HepG2 (cell line): ENCODE results near the gene DYDC2. TPM values are rescaled to one million over a fixed set of nuclear protein-coding genes. Genes with fewer than 3 reads are reported as not detected.
A peak's percentile ranks its signal among the peaks of the same experiment; 100 is the strongest.

ENCODE experiments used
- BCL6 ChIP-seq: IDR thresholded peaks from 2 replicates; pipeline ENCODE4 v1.6.1; 2016; ENCODE audit warnings: missing genetic modification reagents, missing compliant biosample characterization
- EED ChIP-seq: sonication (generic); formaldehyde crosslinking; IDR thresholded peaks from 2 replicates; pipeline ENCODE4 v1.5.0; 2020; ENCODE audit warnings: mild to moderate bottlenecking, missing genetic modification reagents
- FOXA1 ChIP-seq, 2 experiments: fragments of 450-650 bp in 1 of 2; sonication (generic) in 1 of 2; formaldehyde crosslinking in 1 of 2; IDR thresholded peaks; 2 replicates each; pipeline versions ENCODE4 v1.4.0 to v1.6.1; 2016 to 2020; ENCODE audit warnings: missing genetic modification reagents in 1 of 2
- ISL2 ChIP-seq: sonication (generic); formaldehyde crosslinking; IDR thresholded peaks from 2 replicates; pipeline ENCODE4 v1.5.0; 2020; ENCODE audit warnings: missing genetic modification reagents
- ISX ChIP-seq: sonication (generic); formaldehyde crosslinking; conservative IDR thresholded peaks from 2 replicates; pipeline ENCODE4 v1.5.0; 2020; ENCODE audit warnings: missing genetic modification reagents
- NKX3-1 ChIP-seq: sonication (generic); formaldehyde crosslinking; IDR thresholded peaks from 2 replicates; pipeline ENCODE4 v1.5.0; 2020; ENCODE audit warnings: missing genetic modification reagents
- SETDB1 ChIP-seq: sonication (generic); formaldehyde crosslinking; IDR thresholded peaks from 2 replicates; pipeline ENCODE4 v1.5.1; 2020; ENCODE audit warnings: missing genetic modification reagents, mild to moderate bottlenecking, borderline replicate concordance
- SIX1 ChIP-seq: sonication (generic); formaldehyde crosslinking; IDR thresholded peaks from 2 replicates; pipeline ENCODE4 v1.4.0; 2020; ENCODE audit warnings: missing genetic modification reagents, borderline replicate concordance
- SOX6 ChIP-seq, 2 experiments: fragments of 450-650 bp in 1 of 2; sonication (generic) in 1 of 2; formaldehyde crosslinking in 1 of 2; IDR thresholded peaks; 2 replicates each; pipeline versions ENCODE4 v1.4.0 to v1.6.1; 2017 to 2020; ENCODE audit warnings: antibody characterized with exemption in 1 of 2, mild to moderate bottlenecking in 1 of 2, missing genetic modification reagents in 1 of 2
- SRSF4 ChIP-seq: fragments of 200-400 bp; formaldehyde crosslinking; IDR thresholded peaks from one replicate; pipeline ENCODE4 v1.6.1; 2018; ENCODE audit warnings: mild to moderate bottlenecking, low read depth, low read length, moderate library complexity; ENCODE audit not compliant: poor library complexity, severe bottlenecking
- TBX2 ChIP-seq: sonication (generic); formaldehyde crosslinking; IDR thresholded peaks from 2 replicates; pipeline ENCODE4 v1.5.0; 2020; ENCODE audit warnings: missing genetic modification reagents, mild to moderate bottlenecking, borderline replicate concordance
- TEAD2 ChIP-seq: sonication (generic); formaldehyde crosslinking; IDR thresholded peaks from 2 replicates; pipeline ENCODE4 v1.9.0; 2021; ENCODE audit warnings: missing genetic modification reagents
- U2AF1 ChIP-seq: fragments of 200-400 bp; formaldehyde crosslinking; optimal IDR thresholded peaks from 2 replicates; pipeline ENCODE3; 2017; ENCODE audit warnings: mild to moderate bottlenecking, low read depth, low read length
- YEATS2 ChIP-seq: sonication (generic); formaldehyde crosslinking; IDR thresholded peaks from 2 replicates; pipeline ENCODE4 v1.4.0; 2020; ENCODE audit warnings: missing genetic modification reagents, borderline replicate concordance
- ZMYM4 ChIP-seq: sonication (generic); formaldehyde crosslinking; IDR thresholded peaks from 2 replicates; pipeline ENCODE4 v1.8.1; 2023; ENCODE audit warnings: mild to moderate bottlenecking, missing genetic modification reagents
- ZNF510 ChIP-seq: sonication (generic); formaldehyde crosslinking; IDR thresholded peaks from 2 replicates; pipeline ENCODE4 v1.4.0; 2020; ENCODE audit warnings: low read depth, mild to moderate bottlenecking, missing genetic modification reagents
- ZNF570 ChIP-seq: sonication (generic); formaldehyde crosslinking; IDR thresholded peaks from 2 replicates; pipeline ENCODE4 v1.4.0; 2020; ENCODE audit warnings: mild to moderate bottlenecking, missing genetic modification reagents, borderline replicate concordance
- polyA plus RNA-seq, 8 experiments: library from polyadenylated mRNA; depleted of rRNA in 3 of 8; stranded (reverse) in 7 of 8; unstranded in 1 of 8; fragments of >200 nt; fragmentation: Illumina TruSeq in 4 of 8; extraction: Trizol in 4 of 8; gene quantifications; 2 replicates each; pipeline versions ENCODE4 v1.2.1 to v1.2.3, GENCODE V29; 2011 to 2016; ENCODE audit warnings: low read depth in 4 of 8, missing spikeins in 1 of 8, mixed read lengths in 1 of 8; ENCODE audit not compliant: insufficient read depth in 1 of 8
- total RNA-seq, 5 experiments: library from RNA; depleted of rRNA; stranded (reverse); fragments of >200 nt; fragmentation: Illumina TruSeq; extraction: Trizol; gene quantifications; 2 replicates each; pipeline ENCODE4 v1.2.3, GENCODE V29; 2016; ENCODE audit warnings: low read depth in 1 of 5
- TF ChIP-seq, protein P1 (sequence below): sonication (generic); formaldehyde crosslinking; IDR thresholded peaks from 2 replicates; pipeline ENCODE4 v1.4.0; 2020; ENCODE audit warnings: mild to moderate bottlenecking, missing genetic modification reagents
- TF ChIP-seq, protein P2 (sequence below): IDR thresholded peaks from 2 replicates; pipeline ENCODE4 v1.6.1; 2016; ENCODE audit warnings: missing compliant biosample characterization, missing genetic modification reagents, borderline replicate concordance
- TF ChIP-seq, protein P3 (sequence below): IDR thresholded peaks from 2 replicates; pipeline ENCODE4 v1.6.1; 2016; ENCODE audit warnings: control low read depth
- TF ChIP-seq, protein P4 (sequence below): sonication (generic); formaldehyde crosslinking; IDR thresholded peaks from 2 replicates; pipeline ENCODE4 v1.4.0; 2020; ENCODE audit warnings: missing genetic modification reagents, mild to moderate bottlenecking, borderline replicate concordance
- TF ChIP-seq, protein P5 (sequence below): sonication (generic); formaldehyde crosslinking; IDR thresholded peaks from 2 replicates; pipeline ENCODE4 v1.4.0; 2020; ENCODE audit warnings: mild to moderate bottlenecking, missing genetic modification reagents

Gene DYDC2
- total and polyA plus RNA-seq, 2 of the 13 experiments (the other 11 are each of a cell fraction or from before 2014, with no cell fraction given) = 0.98 to 2.3 TPM

DNA sequence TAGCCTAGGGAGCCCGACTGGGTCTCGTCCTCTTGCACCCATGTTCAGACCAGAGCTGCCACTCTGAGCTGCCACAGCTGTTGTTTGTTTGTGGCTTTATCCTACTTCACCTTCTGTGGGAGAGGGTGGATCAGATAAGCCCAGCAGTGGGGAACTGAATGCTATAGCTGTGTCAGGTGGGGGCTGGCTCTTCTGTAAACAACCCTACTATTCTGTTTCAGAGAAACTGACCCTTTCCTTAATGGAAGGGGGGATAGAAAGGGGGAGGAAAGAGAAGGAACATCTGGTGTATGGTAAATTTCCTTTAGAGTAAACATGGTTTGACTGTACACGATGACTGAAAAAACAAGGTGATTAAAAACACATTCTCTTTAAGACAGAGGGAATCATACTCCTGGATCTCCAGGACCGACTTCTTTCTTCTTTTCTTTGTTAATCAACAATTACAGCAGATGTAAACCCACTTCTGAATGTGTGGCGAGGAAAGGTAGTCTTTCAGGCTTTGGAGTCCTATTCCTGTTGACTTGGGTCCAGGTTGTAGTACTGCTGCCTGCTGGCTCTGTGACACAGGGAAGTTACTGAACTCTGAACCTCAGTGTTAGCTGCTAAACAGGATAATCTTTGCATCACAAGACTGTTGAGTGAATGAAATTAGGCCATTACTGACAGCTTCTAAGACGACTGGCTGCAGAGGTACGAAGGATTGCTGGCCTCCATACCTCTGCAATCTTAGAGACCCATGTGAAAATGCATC lies 57.7 kb downstream of the DYDC2 start (continued):
- TF ChIP-seq, protein P1, sequence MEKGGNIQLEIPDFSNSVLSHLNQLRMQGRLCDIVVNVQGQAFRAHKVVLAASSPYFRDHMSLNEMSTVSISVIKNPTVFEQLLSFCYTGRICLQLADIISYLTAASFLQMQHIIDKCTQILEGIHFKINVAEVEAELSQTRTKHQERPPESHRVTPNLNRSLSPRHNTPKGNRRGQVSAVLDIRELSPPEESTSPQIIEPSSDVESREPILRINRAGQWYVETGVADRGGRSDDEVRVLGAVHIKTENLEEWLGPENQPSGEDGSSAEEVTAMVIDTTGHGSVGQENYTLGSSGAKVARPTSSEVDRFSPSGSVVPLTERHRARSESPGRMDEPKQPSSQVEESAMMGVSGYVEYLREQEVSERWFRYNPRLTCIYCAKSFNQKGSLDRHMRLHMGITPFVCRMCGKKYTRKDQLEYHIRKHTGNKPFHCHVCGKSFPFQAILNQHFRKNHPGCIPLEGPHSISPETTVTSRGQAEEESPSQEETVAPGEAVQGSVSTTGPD (CRISPR knock-in tag) = no peak
- no peak for TF ChIP-seq FOXA1 (IDR thresholded peaks at IDR 0.05)
- peak; percentile 17 for TF ChIP-seq FOXA1 (CRISPR knock-in tag; IDR thresholded peaks at IDR 0.05)
- TF ChIP-seq BCL6 = 0 out of 2 replicates have a peak, but pooled peaks have one; percentile 5
- TF ChIP-seq, protein P2, sequence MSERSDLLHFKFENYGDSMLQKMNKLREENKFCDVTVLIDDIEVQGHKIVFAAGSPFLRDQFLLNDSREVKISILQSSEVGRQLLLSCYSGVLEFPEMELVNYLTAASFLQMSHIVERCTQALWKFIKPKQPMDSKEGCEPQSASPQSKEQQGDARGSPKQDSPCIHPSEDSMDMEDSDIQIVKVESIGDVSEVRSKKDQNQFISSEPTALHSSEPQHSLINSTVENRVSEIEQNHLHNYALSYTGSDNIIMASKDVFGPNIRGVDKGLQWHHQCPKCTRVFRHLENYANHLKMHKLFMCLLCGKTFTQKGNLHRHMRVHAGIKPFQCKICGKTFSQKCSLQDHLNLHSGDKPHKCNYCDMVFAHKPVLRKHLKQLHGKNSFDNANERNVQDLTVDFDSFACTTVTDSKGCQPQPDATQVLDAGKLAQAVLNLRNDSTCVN = no peak
- no peak for TF ChIP-seq ISL2 (CRISPR knock-in tag)
- TF ChIP-seq, protein P3, sequence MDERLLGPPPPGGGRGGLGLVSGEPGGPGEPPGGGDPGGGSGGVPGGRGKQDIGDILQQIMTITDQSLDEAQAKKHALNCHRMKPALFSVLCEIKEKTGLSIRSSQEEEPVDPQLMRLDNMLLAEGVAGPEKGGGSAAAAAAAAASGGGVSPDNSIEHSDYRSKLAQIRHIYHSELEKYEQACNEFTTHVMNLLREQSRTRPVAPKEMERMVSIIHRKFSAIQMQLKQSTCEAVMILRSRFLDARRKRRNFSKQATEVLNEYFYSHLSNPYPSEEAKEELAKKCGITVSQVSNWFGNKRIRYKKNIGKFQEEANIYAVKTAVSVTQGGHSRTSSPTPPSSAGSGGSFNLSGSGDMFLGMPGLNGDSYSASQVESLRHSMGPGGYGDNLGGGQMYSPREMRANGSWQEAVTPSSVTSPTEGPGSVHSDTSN = no peak
- TF ChIP-seq ZNF570 = no peak
- TF ChIP-seq SIX1 (CRISPR knock-in tag) = 0 out of 2 replicates have a peak, but pooled peaks have one; percentile 18
- no peak for TF ChIP-seq TEAD2 (CRISPR knock-in tag)
- TF ChIP-seq EED (CRISPR knock-in tag) = no peak
- TF ChIP-seq ZNF510 (CRISPR knock-in tag) = no peak
- TF ChIP-seq ISX (CRISPR knock-in tag) = no peak
- no peak for TF ChIP-seq SETDB1 (CRISPR knock-in tag)
- TF ChIP-seq, protein P4, sequence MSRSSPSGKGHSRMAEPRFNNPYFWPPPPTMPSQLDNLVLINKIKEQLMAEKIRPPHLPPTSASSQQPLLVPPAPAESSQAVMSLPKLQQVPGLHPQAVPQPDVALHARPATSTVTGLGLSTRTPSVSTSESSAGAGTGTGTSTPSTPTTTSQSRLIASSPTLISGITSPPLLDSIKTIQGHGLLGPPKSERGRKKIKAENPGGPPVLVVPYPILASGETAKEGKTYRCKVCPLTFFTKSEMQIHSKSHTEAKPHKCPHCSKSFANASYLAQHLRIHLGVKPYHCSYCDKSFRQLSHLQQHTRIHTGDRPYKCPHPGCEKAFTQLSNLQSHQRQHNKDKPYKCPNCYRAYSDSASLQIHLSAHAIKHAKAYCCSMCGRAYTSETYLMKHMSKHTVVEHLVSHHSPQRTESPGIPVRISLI (CRISPR knock-in tag) = no peak
- 0 out of 2 replicates have a peak, but pooled peaks have one; percentile 25 for TF ChIP-seq ZMYM4 (CRISPR knock-in tag)
- no peak for TF ChIP-seq YEATS2
- TF ChIP-seq U2AF1 = no peak
- TF ChIP-seq SRSF4 = no peak
- TF ChIP-seq, protein P5, sequence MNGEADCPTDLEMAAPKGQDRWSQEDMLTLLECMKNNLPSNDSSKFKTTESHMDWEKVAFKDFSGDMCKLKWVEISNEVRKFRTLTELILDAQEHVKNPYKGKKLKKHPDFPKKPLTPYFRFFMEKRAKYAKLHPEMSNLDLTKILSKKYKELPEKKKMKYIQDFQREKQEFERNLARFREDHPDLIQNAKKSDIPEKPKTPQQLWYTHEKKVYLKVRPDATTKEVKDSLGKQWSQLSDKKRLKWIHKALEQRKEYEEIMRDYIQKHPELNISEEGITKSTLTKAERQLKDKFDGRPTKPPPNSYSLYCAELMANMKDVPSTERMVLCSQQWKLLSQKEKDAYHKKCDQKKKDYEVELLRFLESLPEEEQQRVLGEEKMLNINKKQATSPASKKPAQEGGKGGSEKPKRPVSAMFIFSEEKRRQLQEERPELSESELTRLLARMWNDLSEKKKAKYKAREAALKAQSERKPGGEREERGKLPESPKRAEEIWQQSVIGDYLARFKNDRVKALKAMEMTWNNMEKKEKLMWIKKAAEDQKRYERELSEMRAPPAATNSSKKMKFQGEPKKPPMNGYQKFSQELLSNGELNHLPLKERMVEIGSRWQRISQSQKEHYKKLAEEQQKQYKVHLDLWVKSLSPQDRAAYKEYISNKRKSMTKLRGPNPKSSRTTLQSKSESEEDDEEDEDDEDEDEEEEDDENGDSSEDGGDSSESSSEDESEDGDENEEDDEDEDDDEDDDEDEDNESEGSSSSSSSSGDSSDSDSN (CRISPR knock-in tag) = peak; percentile 30; the same call in 1 of the 2 replicates
- peak; percentile 27; the same call in 1 of the 2 replicates for TF ChIP-seq TBX2 (CRISPR knock-in tag)
- no peak for TF ChIP-seq NKX3-1 (CRISPR knock-in tag)
- no peak for TF ChIP-seq SOX6 (IDR thresholded peaks at IDR 0.05)
- TF ChIP-seq SOX6 (CRISPR knock-in tag; IDR thresholded peaks at IDR 0.05) = peak; percentile 45; the same call in 1 of the 2 replicates
